Uterine smooth muscle cell (primary cell): ENCODE data around the gene SLC39A8. TPM values are rescaled to one million over a fixed set of nuclear protein-coding genes. Genes with fewer than 3 reads are reported as not detected.

ENCODE experiments used
- total RNA-seq: library from RNA; depleted of rRNA; stranded (reverse); fragments of >200 nt; gene quantifications from 2 replicates; pipeline ENCODE4 v1.2.3, GENCODE V29; 2014

SLC39A8 gene
- total RNA-seq: 8.1 and 9.1 TPM in 2 replicates

GRCh38 chr4:102344954-102345794, at the start of gene SLC39A8:
SLC39A8 (minus strand) TSS chr4:102345482; CDS start chr4:102344662, 820 bp downstream.

Other genes starting within 250 kb of the SLC39A8 start
- gene NFKB1, start 155.9 kb upstream of the SLC39A8 start, total RNA-seq: 32.0 and 35.4 TPM in 2 replicates